Osteoblast (primary cell): ENCODE data around the gene PROKR1. TPM values are rescaled to one million over a fixed set of nuclear protein-coding genes. Genes with fewer than 3 reads are reported as not detected.

ENCODE experiments used
- DNase-seq: peaks from one replicate; pipeline ENCODE4 v3.0.0; 2011; ENCODE audit warnings: low spot score, mixed read lengths; ENCODE audit not compliant: insufficient read length; ENCODE audit errors: missing footprints
- H2AFZ ChIP-seq: 2 replicates; pipeline ENCODE4 v1.6.0; 2011; ENCODE audit warnings: mild to moderate bottlenecking, low read length
- H3K27ac ChIP-seq: 2 replicates; pipeline ENCODE4 v1.5.1; 2011; ENCODE audit warnings: mild to moderate bottlenecking, low read depth, low read length, moderate library complexity
- H3K27me3 ChIP-seq: 2 replicates; pipeline ENCODE4 v1.6.0; 2012; ENCODE audit warnings: mild to moderate bottlenecking, control low read depth, inconsistent platforms, low read length, moderate library complexity; ENCODE audit not compliant: insufficient read depth
- H3K36me3 ChIP-seq: 2 replicates; pipeline ENCODE4 v1.5.1; 2011; ENCODE audit warnings: mild to moderate bottlenecking, low read length, control low read depth, moderate library complexity; ENCODE audit not compliant: insufficient read depth
- H3K4me1 ChIP-seq: 2 replicates; pipeline ENCODE4 v1.5.1; 2011; ENCODE audit warnings: mild to moderate bottlenecking, low read length, control low read depth, moderate library complexity; ENCODE audit not compliant: insufficient read depth
- H3K4me2 ChIP-seq: 2 replicates; pipeline ENCODE4 v1.6.0; 2011; ENCODE audit warnings: mild to moderate bottlenecking, low read length; ENCODE audit not compliant: insufficient read depth
- H3K4me3 ChIP-seq: fragments of 200-600 bp; sonication (generic); 3 replicates; pipeline ENCODE4 v1.5.1; 2012; ENCODE audit warnings: mild to moderate bottlenecking, low read length, inconsistent platforms; ENCODE audit not compliant: insufficient read depth
- H3K79me2 ChIP-seq: 2 replicates; pipeline ENCODE4 v1.6.0; 2012; ENCODE audit warnings: mild to moderate bottlenecking, low read length, control low read depth, inconsistent platforms; ENCODE audit not compliant: insufficient read depth
- H3K9me3 ChIP-seq: 2 replicates; pipeline ENCODE4 v1.5.1; 2011; ENCODE audit warnings: low read depth, low read length, control low read depth
- H4K20me1 ChIP-seq: 2 replicates; pipeline ENCODE4 v1.6.0; 2012; ENCODE audit warnings: mild to moderate bottlenecking, low read length, control low read depth; ENCODE audit not compliant: insufficient read depth
- CTCF ChIP-seq: IDR thresholded peaks from 2 replicates; pipeline ENCODE4 v1.5.1; 2011; ENCODE audit warnings: mild to moderate bottlenecking, low read depth, low read length, moderate library complexity; ENCODE audit errors: extremely low read depth
- total RNA-seq: library from RNA; depleted of rRNA; stranded (reverse); fragments of >200 nt; gene quantifications from 2 replicates; pipeline ENCODE4 v1.2.3, GENCODE V29; 2012

Gene PROKR1
- total RNA-seq, 1 donor: not detected

- TF ChIP-seq CTCF: no peak
- H3K27ac ChIP-seq: no peak overlapping the region
- H3K4me2 ChIP-seq: peak overlapping the region; percentile 59
- H3K79me2 ChIP-seq: no peaks in the 10 kb centered on the region
- no peak overlapping the region for H3K4me3 ChIP-seq
- peaks cover 4% of the 10 kb centered on the region for H3K4me1 ChIP-seq
- H3K27me3 ChIP-seq: peaks cover 19% of the 10 kb centered on the region
- H4K20me1 ChIP-seq: no peaks in the 10 kb centered on the region
- H2AFZ ChIP-seq: no peak overlapping the region
- DNase-seq: peak; percentile 81
- H3K9me3 ChIP-seq: no peaks in the 10 kb centered on the region
- no peaks in the 10 kb centered on the region for H3K36me3 ChIP-seq
Measured at GRCh38 chr2:68653538-68653982, 10.2 kb downstream of the PROKR1 start.

- H4K20me1 ChIP-seq: no peaks in the 10 kb centered on the region
- no peak overlapping the region for H3K27ac ChIP-seq
- H3K4me3 ChIP-seq: no peak overlapping the region
- H3K9me3 ChIP-seq: no peaks in the 10 kb centered on the region
- no peaks in the 10 kb centered on the region for H3K36me3 ChIP-seq
- H2AFZ ChIP-seq: no peak overlapping the region
- TF ChIP-seq CTCF: no peak
- H3K27me3 ChIP-seq: peaks cover 20% of the 10 kb centered on the region
- H3K4me2 ChIP-seq: no peak overlapping the region
- H3K79me2 ChIP-seq: no peaks in the 10 kb centered on the region
- H3K4me1 ChIP-seq: peaks cover 4% of the 10 kb centered on the region
- peak; percentile 27 for DNase-seq
Measured at GRCh38 chr2:68658266-68658665, 14.9 kb downstream of the PROKR1 start.

GRCh38 chr2:68659081-68659480, 15.7 kb downstream of the PROKR1 start:
- Histone ChIP-seq H3K36me3 (no peaks in the 10 kb centered on the region), H3K9me3 (no peaks in the 10 kb centered on the region), H4K20me1 (no peaks in the 10 kb centered on the region), H3K27ac (no peak overlapping the region), H2AFZ (no peak overlapping the region), H3K79me2 (no peaks in the 10 kb centered on the region), H3K4me1 (no peaks in the 10 kb centered on the region), H3K27me3 (peaks cover 20% of the 10 kb centered on the region), H3K4me2 (no peak overlapping the region), H3K4me3 (no peak overlapping the region)
- no peak for TF ChIP-seq CTCF
- DNase-seq: no peak

- no peak overlapping the region for H2AFZ ChIP-seq
- no peaks in the 10 kb centered on the region for H4K20me1 ChIP-seq
- H3K4me2 ChIP-seq: no peak overlapping the region
- H3K4me3 ChIP-seq: no peak overlapping the region
- no peaks in the 10 kb centered on the region for H3K9me3 ChIP-seq
- no peak for DNase-seq
- TF ChIP-seq CTCF: no peak
- H3K4me1 ChIP-seq: no peaks in the 10 kb centered on the region
- H3K27ac ChIP-seq: no peak overlapping the region
- no peaks in the 10 kb centered on the region for H3K79me2 ChIP-seq
- H3K36me3 ChIP-seq: no peaks in the 10 kb centered on the region
- peaks cover 20% of the 10 kb centered on the region for H3K27me3 ChIP-seq
Measured at GRCh38 chr2:68660658-68661057, 17.3 kb downstream of the PROKR1 start.
